DND-41 (cell line): ENCODE measurements around the gene CDK16.

Experiments
- ATAC-seq: fragments of 200-7000 bp; cut with Tn5 transposase; 3 replicates; pipeline ENCODE4 v1.9.1; 2021; ENCODE audit warnings: low read depth; ENCODE audit not compliant: insufficient read depth
- DNase-seq: peaks from one replicate; pipeline ENCODE4 v3.0.0-alpha.2; 2020
- H2AFZ ChIP-seq: 2 replicates; pipeline ENCODE4 v1.6.0; 2012; ENCODE audit warnings: low read depth, low read length
- H3K27ac ChIP-seq: 2 replicates; pipeline ENCODE4 v1.5.1; 2012; ENCODE audit warnings: low read length, inconsistent platforms
- H3K27me3 ChIP-seq: fragments of 200-600 bp; sonication (generic); 2 replicates; pipeline ENCODE4 v1.6.0; 2012; ENCODE audit warnings: low read length, mild to moderate bottlenecking, inconsistent platforms; ENCODE audit not compliant: insufficient read depth, poor library complexity
- H3K36me3 ChIP-seq: 2 replicates; pipeline ENCODE4 v1.5.1; 2012; ENCODE audit warnings: low read length, inconsistent platforms; ENCODE audit not compliant: insufficient read depth
- H3K4me1 ChIP-seq: 2 replicates; pipeline ENCODE4 v1.5.1; 2012; ENCODE audit warnings: mild to moderate bottlenecking, low read length; ENCODE audit not compliant: insufficient read depth
- H3K4me2 ChIP-seq: 2 replicates; pipeline ENCODE4 v1.6.0; 2012; ENCODE audit warnings: mild to moderate bottlenecking, moderate library complexity, low read length, inconsistent platforms; ENCODE audit not compliant: insufficient read depth
- H3K4me3 ChIP-seq, 2 experiments: fragments of 200-600 bp in 1 of 2; shearing (Covaris generic) in 1 of 2; 2 replicates each; pipeline ENCODE4 v1.5.1; 2012 to 2016; ENCODE audit warnings: inconsistent platforms in 2 of 2, low read length in 2 of 2, mild to moderate bottlenecking in 2 of 2, low read depth in 1 of 2, moderate library complexity in 1 of 2
- H3K79me2 ChIP-seq: 2 replicates; pipeline ENCODE4 v1.6.0; 2012; ENCODE audit warnings: low read length, inconsistent platforms; ENCODE audit not compliant: insufficient read depth
- H3K9ac ChIP-seq: 2 replicates; pipeline ENCODE4 v1.6.0; 2012; ENCODE audit warnings: low read depth, mild to moderate bottlenecking, inconsistent platforms, low read length, moderate library complexity
- H3K9me3 ChIP-seq: 2 replicates; pipeline ENCODE4 v1.5.1; 2012; ENCODE audit warnings: low read length, moderate library complexity, mild to moderate bottlenecking, inconsistent platforms; ENCODE audit not compliant: insufficient read depth, severe bottlenecking
- H4K20me1 ChIP-seq: 2 replicates; pipeline ENCODE4 v1.6.0; 2012; ENCODE audit warnings: low read length; ENCODE audit not compliant: insufficient read depth
- EZH2 ChIP-seq: IDR thresholded peaks from 3 replicates; pipeline ENCODE4 v1.6.1; 2012; ENCODE audit warnings: borderline replicate concordance, low read depth, mild to moderate bottlenecking, moderate library complexity, low read length, inconsistent platforms; ENCODE audit not compliant: severe bottlenecking
- TF ChIP-seq, protein P1 (sequence below): IDR thresholded peaks from 2 replicates; pipeline ENCODE4 v1.5.1; 2012; ENCODE audit warnings: borderline replicate concordance, low read length, moderate library complexity, mild to moderate bottlenecking; ENCODE audit not compliant: poor library complexity, severe bottlenecking; ENCODE audit errors: extremely low read depth

The CDK16 gene

GRCh38 chrX:47226531-47227333, 8.3 kb downstream of the CDK16 start:
- DNase-seq = no peak
- H3K79me2 ChIP-seq = peaks cover 14% of the 10 kb centered on the region
- H3K4me2 ChIP-seq = no peak overlapping the region
- H3K27ac ChIP-seq = no peak overlapping the region
- ATAC-seq = no peak
- no peak overlapping the region for H3K9ac ChIP-seq
- H3K9me3 ChIP-seq = no peaks in the 10 kb centered on the region
- no peak overlapping the region for H3K4me3 ChIP-seq
- peaks cover 74% of the 10 kb centered on the region for H3K36me3 ChIP-seq
- H3K4me1 ChIP-seq = peaks cover 4% of the 10 kb centered on the region; the same call in 1 of the 2 replicates
- H2AFZ ChIP-seq = no peak overlapping the region
- H4K20me1 ChIP-seq = peaks cover 24% of the 10 kb centered on the region
- H3K27me3 ChIP-seq = no peaks in the 10 kb centered on the region
- TF ChIP-seq, protein P1, sequence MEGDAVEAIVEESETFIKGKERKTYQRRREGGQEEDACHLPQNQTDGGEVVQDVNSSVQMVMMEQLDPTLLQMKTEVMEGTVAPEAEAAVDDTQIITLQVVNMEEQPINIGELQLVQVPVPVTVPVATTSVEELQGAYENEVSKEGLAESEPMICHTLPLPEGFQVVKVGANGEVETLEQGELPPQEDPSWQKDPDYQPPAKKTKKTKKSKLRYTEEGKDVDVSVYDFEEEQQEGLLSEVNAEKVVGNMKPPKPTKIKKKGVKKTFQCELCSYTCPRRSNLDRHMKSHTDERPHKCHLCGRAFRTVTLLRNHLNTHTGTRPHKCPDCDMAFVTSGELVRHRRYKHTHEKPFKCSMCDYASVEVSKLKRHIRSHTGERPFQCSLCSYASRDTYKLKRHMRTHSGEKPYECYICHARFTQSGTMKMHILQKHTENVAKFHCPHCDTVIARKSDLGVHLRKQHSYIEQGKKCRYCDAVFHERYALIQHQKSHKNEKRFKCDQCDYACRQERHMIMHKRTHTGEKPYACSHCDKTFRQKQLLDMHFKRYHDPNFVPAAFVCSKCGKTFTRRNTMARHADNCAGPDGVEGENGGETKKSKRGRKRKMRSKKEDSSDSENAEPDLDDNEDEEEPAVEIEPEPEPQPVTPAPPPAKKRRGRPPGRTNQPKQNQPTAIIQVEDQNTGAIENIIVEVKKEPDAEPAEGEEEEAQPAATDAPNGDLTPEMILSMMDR = no peak
- no peak for TF ChIP-seq EZH2

GRCh38 chrX:47227334-47227583, 8.8 kb downstream of the CDK16 start:
- H4K20me1 ChIP-seq = peaks cover 18% of the 10 kb centered on the region
- TF ChIP-seq, protein P1 = no peak
- no peak for TF ChIP-seq EZH2
- DNase-seq = no peak
- no peaks in the 10 kb centered on the region for H3K27me3 ChIP-seq
- H3K27ac ChIP-seq = no peak overlapping the region
- H3K9ac ChIP-seq = no peak overlapping the region
- H3K9me3 ChIP-seq = no peaks in the 10 kb centered on the region
- H3K4me2 ChIP-seq = no peak overlapping the region
- H3K79me2 ChIP-seq = peaks cover 9% of the 10 kb centered on the region
- H2AFZ ChIP-seq = no peak overlapping the region
- ATAC-seq = no peak
- H3K4me1 ChIP-seq = peaks cover 7% of the 10 kb centered on the region
- H3K4me3 ChIP-seq = no peak overlapping the region
- peaks cover 68% of the 10 kb centered on the region for H3K36me3 ChIP-seq

- no peaks in the 10 kb centered on the region for H3K9me3 ChIP-seq
- H3K4me1 ChIP-seq = peaks cover 12% of the 10 kb centered on the region
- no peak overlapping the region for H3K9ac ChIP-seq
- ATAC-seq (no peak), DNase-seq (no peak)
- no peak overlapping the region for H2AFZ ChIP-seq
- no peak overlapping the region for H3K4me3 ChIP-seq
- no peak overlapping the region for H3K4me2 ChIP-seq
- H4K20me1 ChIP-seq = peaks cover 9% of the 10 kb centered on the region
- TF ChIP-seq EZH2 = no peak
- H3K27ac ChIP-seq = no peak overlapping the region
- H3K36me3 ChIP-seq = peaks cover 56% of the 10 kb centered on the region
- H3K79me2 ChIP-seq = peaks cover 4% of the 10 kb centered on the region
- no peaks in the 10 kb centered on the region for H3K27me3 ChIP-seq
These were observed 10.2 kb downstream of the CDK16 start for GRCh38 chrX:47228550-47229270.

DNA sequence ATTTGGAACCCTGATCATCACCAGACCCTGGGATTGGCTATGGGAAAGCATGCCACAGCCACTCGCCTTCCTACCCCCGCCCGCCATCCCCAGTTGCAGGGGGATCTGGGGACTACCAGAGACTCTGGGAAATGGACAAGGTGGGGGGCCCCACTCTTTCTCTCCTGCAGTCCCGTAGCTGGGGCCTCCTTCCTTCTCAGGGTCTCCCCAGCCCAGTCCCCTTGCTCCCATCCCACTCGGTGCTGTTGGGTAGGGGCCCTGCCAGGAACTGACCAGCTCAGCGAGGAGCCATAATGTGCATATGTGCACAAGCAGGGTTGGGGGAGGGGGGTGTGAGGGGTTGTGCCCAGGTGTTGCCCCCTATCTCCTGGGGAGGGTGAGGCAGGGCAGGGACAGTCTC, 10.9 kb downstream of the CDK16 start:
- H4K20me1 ChIP-seq = peaks cover 2% of the 10 kb centered on the region; the same call in 1 of the 2 replicates
- no peaks in the 10 kb centered on the region for H3K9me3 ChIP-seq
- H3K4me2 ChIP-seq = no peak overlapping the region
- no peak for TF ChIP-seq EZH2
- TF ChIP-seq, protein P1 = no peak
- DNase-seq (no peak), ATAC-seq (no peak)
- peaks cover 17% of the 10 kb centered on the region for H3K4me1 ChIP-seq
- no peak overlapping the region for H3K27ac ChIP-seq
- no peaks in the 10 kb centered on the region for H3K27me3 ChIP-seq
- H3K79me2 ChIP-seq = peaks cover 11% of the 10 kb centered on the region
- no peak overlapping the region for H3K4me3 ChIP-seq
- H2AFZ ChIP-seq = no peak overlapping the region
- no peak overlapping the region for H3K9ac ChIP-seq
- H3K36me3 ChIP-seq = peaks cover 49% of the 10 kb centered on the region
